DLD1 (cell line): ENCODE data around the gene SND1.

ENCODE experiments used
- in situ Hi-C: cut with HindIII; loops from 2 replicates; pipeline ENCODE4 v1.10.0; 2017; ENCODE audit warnings: low sequenced_read_pairs

The SND1 gene

GRCh38 chr7:127717502-127718339 lies 65.7 kb downstream of the SND1 start:
- in situ Hi-C loops = loop anchor here (25.0 kb wide), 1 partner anchor 495 kb away; no protein-coding TSS in a partner anchor

DNA sequence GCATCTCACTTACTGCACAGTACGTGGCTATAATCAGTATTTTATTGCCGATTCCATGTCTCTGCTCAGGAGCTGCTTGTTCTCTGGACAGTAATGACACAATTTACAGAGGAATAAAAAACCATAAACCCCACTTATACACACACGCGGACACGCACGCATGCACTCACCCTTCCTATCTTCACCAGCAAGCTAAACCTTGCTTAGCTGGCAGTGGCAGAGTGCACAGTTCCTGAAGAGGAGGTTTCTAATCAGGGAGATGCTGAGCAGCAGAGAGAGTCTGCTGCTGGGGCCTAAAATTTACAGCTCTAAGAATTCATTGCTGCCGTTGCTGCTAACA lies 66.3 kb downstream of the SND1 start:
- in situ Hi-C loops = loop anchor here (25.0 kb wide), 1 partner anchor 494 kb away; no protein-coding TSS in a partner anchor

GRCh38 chr7:127726476-127726875 lies 74.5 kb downstream of the SND1 start:
- in situ Hi-C loops = no loop called here

GRCh38 chr7:127730658-127731276 lies 78.8 kb downstream of the SND1 start:
- in situ Hi-C loops = no loop called here

DNA sequence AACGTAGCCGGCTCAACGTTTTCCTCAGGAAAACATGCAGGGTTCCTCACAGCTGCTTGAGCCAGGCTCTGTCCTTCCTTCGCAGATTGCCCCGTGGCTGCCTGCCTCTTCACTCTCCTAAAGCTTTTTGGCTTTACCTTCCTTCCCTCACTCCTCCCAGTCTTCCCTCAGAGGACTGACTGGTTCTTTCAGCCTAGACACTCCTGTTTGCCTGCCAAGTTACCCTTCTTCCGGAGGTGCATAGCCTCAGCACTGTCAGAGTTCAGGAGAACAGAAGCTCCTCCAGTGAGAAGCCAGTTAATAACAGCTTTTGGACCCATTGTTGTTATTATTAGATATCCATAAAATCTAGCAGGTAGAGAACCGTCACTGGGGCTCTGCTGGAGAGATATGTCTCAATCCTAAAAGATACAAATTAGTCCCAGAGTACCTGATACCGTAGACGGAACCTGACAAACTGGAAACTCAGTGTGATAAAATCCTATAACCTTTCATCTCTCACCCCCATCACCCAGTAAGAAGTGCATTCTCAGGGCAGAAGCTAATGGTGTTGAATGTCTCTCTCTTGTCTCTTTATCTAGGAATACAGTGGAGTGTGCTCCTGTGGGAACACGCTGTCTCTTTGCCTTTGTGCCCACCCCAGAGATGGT lies 79.6 kb downstream of the SND1 start:
- in situ Hi-C loops = no loop called here

DNA sequence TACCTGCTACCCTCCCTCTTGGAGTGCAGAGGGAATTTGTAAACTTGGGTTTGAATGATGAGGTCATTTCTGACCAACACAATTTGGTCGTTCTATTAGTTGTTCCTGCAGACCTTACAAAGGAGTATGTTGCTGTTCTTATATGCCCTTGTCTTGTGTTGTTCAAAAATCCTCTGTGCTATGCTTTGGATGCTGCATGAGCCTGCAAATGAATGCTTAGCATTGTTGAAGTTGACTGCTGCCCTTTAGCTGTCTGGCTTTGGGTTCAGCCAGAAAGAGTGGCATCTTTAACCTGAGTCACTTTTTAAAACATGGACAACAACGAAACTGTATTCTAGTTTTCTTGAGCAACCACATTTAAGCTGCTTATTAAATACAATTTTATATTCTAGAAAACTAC lies 80.3 kb downstream of the SND1 start:
- in situ Hi-C loops = no loop called here

GRCh38 chr7:127733986-127734385 lies 82.0 kb downstream of the SND1 start:
- in situ Hi-C loops = no loop called here

- in situ Hi-C loops = no loop called here
Observed at GRCh38 chr7:127736511-127736910, 84.5 kb downstream of the SND1 start.

DNA sequence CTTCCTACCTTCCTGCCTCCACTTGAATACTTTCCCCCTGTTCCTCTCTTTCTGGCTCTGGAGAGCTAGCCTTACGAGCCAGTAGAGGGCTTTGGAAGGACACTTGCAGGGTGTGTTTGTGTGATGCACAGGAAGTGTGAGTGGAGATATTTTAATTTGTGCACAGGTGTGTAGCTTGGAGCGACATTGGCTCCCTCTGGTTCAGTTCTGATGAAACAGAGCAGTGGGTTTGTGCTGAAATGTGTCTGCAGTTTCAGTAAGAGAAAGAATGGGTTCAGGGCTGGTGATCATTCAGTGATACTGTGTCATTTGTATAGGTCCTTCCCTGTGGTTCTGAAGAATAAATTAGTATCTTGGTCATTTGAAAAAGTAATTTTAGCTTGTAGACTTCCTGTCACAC lies 86.9 kb downstream of the SND1 start:
- in situ Hi-C loops = no loop called here

GRCh38 chr7:127741764-127742375 lies 89.9 kb downstream of the SND1 start:
- in situ Hi-C loops = no loop called here

- in situ Hi-C loops = no loop called here
Observed at GRCh38 chr7:127745445-127745844, 93.5 kb downstream of the SND1 start.

GRCh38 chr7:127751062-127751461 lies 99.1 kb downstream of the SND1 start:
- in situ Hi-C loops = no loop called here

DNA sequence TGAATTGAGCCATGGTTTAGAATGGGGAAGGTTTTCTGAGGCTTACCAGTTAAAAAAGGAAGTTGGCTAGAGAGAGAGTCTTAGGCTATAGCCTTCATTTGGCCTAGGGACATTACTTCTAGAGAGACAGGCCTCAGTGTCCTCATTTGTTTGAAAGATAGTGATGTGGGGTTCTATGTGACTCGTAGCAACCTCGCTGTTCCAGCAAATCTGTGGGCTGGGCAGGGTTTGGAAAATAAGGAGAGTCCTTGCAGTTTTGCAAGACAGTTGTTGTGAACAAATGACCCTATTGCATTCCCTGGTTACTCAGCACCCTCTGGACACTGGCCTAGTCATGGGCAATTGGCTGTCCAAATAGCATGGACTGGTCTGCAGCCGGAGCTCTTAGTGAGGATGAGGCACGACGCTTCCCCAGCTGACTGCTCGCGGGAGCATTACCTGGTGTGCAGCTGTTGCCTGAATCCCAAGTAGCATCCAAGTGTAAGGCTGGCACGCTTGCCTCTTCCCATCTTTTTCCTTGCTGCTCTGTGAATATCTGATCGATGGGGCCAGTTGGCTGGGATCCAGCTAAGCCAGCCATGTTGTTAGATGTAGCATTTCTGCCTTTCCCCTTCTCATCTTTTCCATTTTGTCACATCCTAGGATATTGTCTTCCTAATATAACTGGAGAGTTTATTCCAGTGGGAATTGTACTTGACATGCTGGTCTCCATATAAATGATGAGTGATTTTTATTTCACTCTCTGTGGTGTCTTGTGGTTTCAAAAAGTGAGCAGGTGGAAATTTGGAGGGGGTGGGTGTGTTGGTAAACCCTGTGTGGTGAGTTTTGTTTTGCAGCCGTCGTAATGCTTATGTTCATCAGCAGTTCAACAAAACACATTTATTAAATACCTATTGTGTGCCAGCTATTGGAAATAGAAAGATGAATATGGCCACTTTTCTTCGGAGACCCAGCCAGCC lies 99.8 kb downstream of the SND1 start:
- in situ Hi-C loops = no loop called here

DNA sequence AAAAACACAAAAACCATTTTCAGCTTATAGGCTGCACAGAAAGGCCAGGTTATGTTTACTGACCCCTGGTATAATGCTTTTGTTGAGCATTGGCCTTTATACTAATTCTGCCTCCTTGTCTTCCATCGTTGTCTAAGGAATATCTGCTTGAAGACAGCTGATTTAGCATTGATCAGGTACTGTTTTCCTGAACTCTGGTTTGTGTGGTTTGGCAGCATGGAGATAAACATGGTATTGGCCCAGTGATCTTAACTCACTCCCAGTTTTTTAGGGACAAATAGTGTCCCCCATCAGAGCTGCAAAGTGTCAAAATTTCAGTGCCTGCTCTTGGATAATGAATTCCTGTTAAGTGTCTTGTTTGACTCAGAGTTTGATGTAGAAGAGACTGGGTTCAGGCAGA lies 100.8 kb downstream of the SND1 start:
- in situ Hi-C loops = no loop called here

GRCh38 chr7:127754457-127754856 lies 102.5 kb downstream of the SND1 start:
- in situ Hi-C loops = no loop called here

GRCh38 chr7:127755521-127755920 lies 103.5 kb downstream of the SND1 start:
- in situ Hi-C loops = no loop called here

DNA sequence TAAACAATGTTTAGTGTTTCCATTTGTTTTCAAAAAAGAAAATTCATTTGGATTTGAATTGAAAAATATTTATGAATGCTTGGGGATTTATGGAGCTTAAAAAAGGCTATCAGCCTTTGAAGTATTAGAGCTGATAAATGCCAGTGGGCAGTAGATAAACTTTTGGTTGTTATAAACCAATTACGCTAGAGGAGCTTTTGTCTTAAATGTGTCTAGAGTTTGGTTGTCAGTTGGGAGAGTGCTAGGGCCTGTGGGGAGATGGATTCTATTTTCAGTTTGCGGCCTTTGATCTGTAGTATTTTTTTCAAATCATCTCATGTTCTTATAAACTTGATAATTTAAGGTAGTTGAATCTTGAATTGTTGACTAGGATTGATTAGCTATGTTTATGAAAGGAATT lies 104.0 kb downstream of the SND1 start:
- in situ Hi-C loops = no loop called here

DNA sequence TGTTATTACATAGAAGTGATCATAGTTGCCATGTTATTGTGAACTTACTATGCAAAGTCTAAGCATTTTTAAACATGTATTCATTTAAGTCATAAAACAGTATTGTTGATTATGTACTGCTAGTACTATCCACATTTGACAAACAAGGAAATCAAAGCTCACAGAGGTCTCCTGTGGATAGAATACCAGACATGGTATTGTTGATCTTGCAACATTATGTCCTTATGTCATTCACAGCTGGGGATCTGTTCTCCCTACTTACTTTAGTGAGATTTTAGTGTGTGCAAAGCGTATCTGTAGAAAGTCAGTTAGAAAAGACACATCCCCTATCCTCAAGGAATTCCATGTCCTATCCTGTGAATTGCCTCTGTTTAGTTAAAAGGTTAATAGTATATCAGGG lies 106.1 kb downstream of the SND1 start:
- in situ Hi-C loops = no loop called here

DNA sequence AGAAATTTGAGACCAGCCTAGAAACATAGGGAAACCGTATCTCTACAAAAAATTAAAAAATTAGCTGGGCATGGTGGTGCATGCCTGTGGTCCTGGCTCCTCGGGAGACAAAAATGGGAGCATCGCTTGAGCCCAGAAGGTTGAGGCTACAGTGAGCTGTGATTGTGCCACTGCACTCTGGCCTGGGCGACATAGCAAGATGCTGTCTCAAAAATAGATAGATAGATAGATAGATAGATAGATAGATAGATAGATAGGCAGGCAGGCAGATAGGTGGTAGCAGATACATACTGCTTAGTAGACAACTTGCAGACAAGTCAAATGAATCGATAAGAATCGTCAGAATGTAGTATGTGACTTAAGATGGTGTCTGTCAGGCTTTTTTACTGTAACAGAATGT lies 106.9 kb downstream of the SND1 start:
- in situ Hi-C loops = no loop called here

- in situ Hi-C loops = no loop called here
Observed at GRCh38 chr7:127759945-127760421, 108.0 kb downstream of the SND1 start.
